HCT116 (cell line): ENCODE measurements around the gene TFCP2. TPM values are rescaled to one million over a fixed set of nuclear protein-coding genes. Genes with fewer than 3 reads are reported as not detected.
A peak's percentile ranks its signal among the peaks of the same experiment; 100 is the strongest.

Experiments used
- ATAC-seq: fragments of 200-7000 bp; cut with Tn5 transposase; 2 replicates; pipeline ENCODE4 v1.9.1; 2020; ENCODE audit warnings: mild to moderate bottlenecking, moderate library complexity
- Bru-seq: library from RNA; stranded (reverse); fragments of 400-500 nt; gene quantifications from one replicate; lab custom pipeline; 2021; lab: Mats Ljungman, UMichigan
- BruChase-seq, 2 experiments: library from RNA; stranded (reverse); fragments of 400-500 nt; gene quantifications; one replicate each; lab custom pipeline; 2021; lab: Mats Ljungman, UMichigan
- BruUV-seq: library from RNA; stranded (reverse); fragments of 400-500 nt; replicated peaks from 2 replicates; lab custom pipeline; 2021; lab: Mats Ljungman, UMichigan
- CTCF ChIA-PET: fragments of 300-600 bp; sonication (Branson Sonifier 250); formaldehyde crosslinking; loops from one replicate; lab custom pipeline; 2021; ENCODE audit warnings: antibody characterized with exemption; lab: Charles Lee
- POLR2A ChIA-PET: fragments of 300-600, 350-600 bp; sonication (Branson Sonifier 250); formaldehyde crosslinking; loops from one replicate; lab custom pipeline; 2021; ENCODE audit warnings: antibody characterized with exemption; lab: Charles Lee
- RAD21 ChIA-PET, 2 experiments: fragments of 300-600 bp; sonication (Branson Sonifier 250); formaldehyde crosslinking; loops; one replicate each; lab custom pipeline; 2023; ENCODE audit warnings: low total read pairs in 2 of 2; ENCODE audit not compliant: uncharacterized antibody in 2 of 2, unreplicated experiment in 2 of 2, low non-redundant PET in 1 of 2; lab: Charles Lee
- DNase-seq: peaks from one replicate; pipeline ENCODE4 v3.0.0-alpha.2; 2010; ENCODE audit warnings: low read depth, low spot score
- H2AFZ ChIP-seq: fragments of 200-600 bp; shearing (Covaris generic), sonication (generic); 2 replicates; pipeline ENCODE4 v1.6.1; 2017; ENCODE audit warnings: low read depth, mixed run types, mixed read lengths, antibody characterized with exemption, low read length; ENCODE audit not compliant: poor library complexity, severe bottlenecking
- H3K27ac ChIP-seq: 2 replicates; pipeline ENCODE4 v1.5.1; 2012; ENCODE audit warnings: low read depth, low read length
- H3K27me3 ChIP-seq: fragments of 200-600 bp; sonication (generic); 2 replicates; pipeline ENCODE4 v1.6.1; 2016; ENCODE audit warnings: mixed run types, low read length, mixed read lengths; ENCODE audit not compliant: insufficient read depth
- H3K36me3 ChIP-seq, 2 experiments: fragments of 200-500 bp in 1 of 2; fragments of 200-600 bp in 1 of 2; sonication (Bioruptor generic) in 1 of 2; sonication (generic) in 1 of 2; 2 replicates each; pipeline versions ENCODE4 v1.5.1 to v1.6.1; 2014 to 2016; ENCODE audit warnings: low read length in 2 of 2, inconsistent platforms in 1 of 2, mixed read lengths in 1 of 2, mixed run types in 1 of 2; ENCODE audit not compliant: insufficient read depth in 2 of 2, control insufficient read depth in 1 of 2
- H3K4me1 ChIP-seq, 2 experiments: fragments of 200-600 bp in 1 of 2; sonication (generic) in 1 of 2; 2 replicates each; pipeline versions ENCODE4 v1.5.1 to v1.6.1; 2012 to 2017; ENCODE audit warnings: low read length in 2 of 2, inconsistent platforms in 1 of 2, mild to moderate bottlenecking in 1 of 2, mixed read lengths in 1 of 2, mixed run types in 1 of 2, moderate library complexity in 1 of 2; ENCODE audit not compliant: insufficient read depth in 2 of 2, control insufficient read depth in 1 of 2
- H3K4me2 ChIP-seq: fragments of 200-600 bp; sonication (generic); 2 replicates; pipeline ENCODE4 v1.6.1; 2017; ENCODE audit warnings: mixed run types, low read length, mixed read lengths
- H3K4me3 ChIP-seq, 2 experiments: fragments of 200-600 bp in 1 of 2; sonication (generic) in 1 of 2; replicated peaks in 1 of 2; 2 replicates each; pipeline ENCODE4 v1.5.1; 2011 to 2016; ENCODE audit warnings: low read length in 2 of 2, control low read depth in 1 of 2, low read depth in 1 of 2, mild to moderate bottlenecking in 1 of 2, mixed read lengths in 1 of 2, mixed run types in 1 of 2
- H3K79me2 ChIP-seq: fragments of 200-600 bp; sonication (generic); 2 replicates; pipeline ENCODE4 v1.6.1; 2017; ENCODE audit warnings: mild to moderate bottlenecking, mixed run types, low read length, moderate library complexity, mixed read lengths; ENCODE audit not compliant: insufficient read depth
- H3K9ac ChIP-seq: fragments of 200-600 bp; sonication (generic); 2 replicates; pipeline ENCODE4 v1.6.1; 2016; ENCODE audit warnings: low read length, mixed read lengths
- H3K9me2 ChIP-seq: fragments of 200-600 bp; sonication (generic), shearing (Covaris generic); 2 replicates; pipeline ENCODE4 v1.6.1; 2017; ENCODE audit warnings: mixed run types, mild to moderate bottlenecking, moderate library complexity; ENCODE audit not compliant: insufficient read depth
- H3K9me3 ChIP-seq, 2 experiments: fragments of 200-500 bp in 1 of 2; fragments of 200-600 bp in 1 of 2; sonication (Bioruptor generic) in 1 of 2; sonication (generic) in 1 of 2; 2 replicates each; pipeline ENCODE4 v1.6.1; 2014 to 2017; ENCODE audit warnings: low read length in 2 of 2, mixed read lengths in 2 of 2, inconsistent platforms in 1 of 2, low read depth in 1 of 2, mild to moderate bottlenecking in 1 of 2, mixed run types in 1 of 2, moderate library complexity in 1 of 2; ENCODE audit not compliant: control insufficient read depth in 1 of 2, insufficient read depth in 1 of 2
- H4K20me1 ChIP-seq: fragments of 200-600 bp; sonication (generic), shearing (Covaris generic); 2 replicates; pipeline ENCODE4 v1.6.1; 2017; ENCODE audit warnings: mixed run types, mild to moderate bottlenecking, moderate library complexity; ENCODE audit not compliant: insufficient read depth
- ATF3 ChIP-seq: IDR thresholded peaks from 2 replicates; pipeline ENCODE4 v1.6.1; 2012
- CEBPB ChIP-seq: IDR thresholded peaks from 2 replicates; pipeline ENCODE4 v1.6.1; 2012; ENCODE audit warnings: low read depth
- EGR1 ChIP-seq: IDR thresholded peaks from 2 replicates; pipeline ENCODE4 v1.6.1; 2012; ENCODE audit warnings: low read depth
- EZH2 ChIP-seq: fragments of 200-600 bp; sonication (generic); IDR thresholded peaks from 2 replicates; pipeline ENCODE4 v1.6.1; 2017; ENCODE audit warnings: antibody characterized with exemption, mixed run types
- POLR2A ChIP-seq: IDR thresholded peaks from 2 replicates; pipeline ENCODE4 v1.7.0; 2011; ENCODE audit warnings: borderline replicate concordance; ENCODE audit not compliant: insufficient read depth, insufficient read length; ENCODE audit errors: extremely low read depth
- POLR2AphosphoS5 ChIP-seq: IDR thresholded peaks from 2 replicates; pipeline ENCODE4 v1.6.1; 2011; ENCODE audit warnings: mild to moderate bottlenecking, low read depth, low read length, moderate library complexity
- RAD21 ChIP-seq: IDR thresholded peaks from 2 replicates; pipeline ENCODE4 v1.6.1; 2012; ENCODE audit warnings: low read depth, mild to moderate bottlenecking
- REST ChIP-seq: IDR thresholded peaks from 2 replicates; pipeline ENCODE4 v1.6.1; 2012; ENCODE audit warnings: low read depth
- SP1 ChIP-seq: IDR thresholded peaks from 2 replicates; pipeline ENCODE4 v1.6.1; 2012; ENCODE audit warnings: low read depth
- SRF ChIP-seq: IDR thresholded peaks from 2 replicates; pipeline ENCODE4 v1.6.1; 2012; ENCODE audit warnings: low read depth
- YY1 ChIP-seq: IDR thresholded peaks from 2 replicates; pipeline ENCODE4 v1.6.1; 2011; ENCODE audit warnings: low read length, low read depth, moderate library complexity, mild to moderate bottlenecking; ENCODE audit not compliant: insufficient replicate concordance; ENCODE audit errors: extremely low read depth
- ZBTB33 ChIP-seq: IDR thresholded peaks from 2 replicates; pipeline ENCODE4 v1.6.1; 2011; ENCODE audit warnings: mild to moderate bottlenecking, low read length, moderate library complexity; ENCODE audit not compliant: insufficient replicate concordance; ENCODE audit errors: extremely low read depth
- ZFX ChIP-seq: fragments of 450-650 bp; IDR thresholded peaks from 2 replicates; pipeline ENCODE4 v1.6.1; 2017
- ZNF274 ChIP-seq: fragments of 200-500 bp; sonication (Bioruptor generic); IDR thresholded peaks from 2 replicates; pipeline ENCODE4 v1.6.1; 2014; ENCODE audit warnings: mild to moderate bottlenecking, low read depth, low read length, inconsistent platforms
- intact Hi-C: fragments of 100-400 bp; cut with micrococcal nuclease; formaldehyde crosslinking; loops from 2 replicates; pipeline ENCODE4 v1.10.0; 2022
- long read RNA-seq: library from polyadenylated mRNA; unstranded; transcript quantifications from one replicate; pipeline ENCODE4 v2.0.0, GENCODE V29; 2021; ENCODE audit not compliant: unreplicated experiment
- polyA plus RNA-seq: library from polyadenylated mRNA; unstranded; fragments of >200 nt; gene quantifications from 2 replicates; pipeline ENCODE4 v1.2.1, GENCODE V29; 2012; ENCODE audit warnings: missing spikeins
- total RNA-seq: library from RNA; stranded (reverse); gene quantifications from one replicate; pipeline ENCODE4 v1.2.1, GENCODE V29; 2021; ENCODE audit not compliant: unreplicated experiment
- TF ChIP-seq, protein P1 (sequence below), 3 experiments: fragments of 200-600 bp in 1 of 3; sonication (generic) in 1 of 3; IDR thresholded peaks in 2 of 3; conservative IDR thresholded peaks in 1 of 3; 2 replicates each; pipeline ENCODE4 v1.5.1; 2012 to 2017; ENCODE audit warnings: low read depth in 2 of 3, low read length in 2 of 3, antibody characterized with exemption in 1 of 3, borderline replicate concordance in 1 of 3, control low read depth in 1 of 3, mild to moderate bottlenecking in 1 of 3, mixed read lengths in 1 of 3, mixed run types in 1 of 3, moderate library complexity in 1 of 3; ENCODE audit not compliant: insufficient read depth in 1 of 3

TFCP2 gene
- total RNA-seq (31.6 TPM), Bru-seq, nascent RNA (percentile 81 among the genes with signal in this experiment), BruChase-seq, experiment 1, labeled RNA remaining after a 6-hour chase (percentile 84 among the genes with signal in this experiment), BruChase-seq, experiment 2, labeled RNA remaining after a 2-hour chase (percentile 88 among the genes with signal in this experiment)
- polyA plus RNA-seq = 14.8 and 18.5 TPM in 2 replicates
- long read RNA-seq, transcript TFCP2-201 (15 exons, 3,546 nt) = major isoform, 30 of 56 reads
- long read RNA-seq, partial matches to known transcripts = 6 of 56 reads
- long read RNA-seq, other reads (novel, unspliced or antisense) = 20 of 56 reads

DNA sequence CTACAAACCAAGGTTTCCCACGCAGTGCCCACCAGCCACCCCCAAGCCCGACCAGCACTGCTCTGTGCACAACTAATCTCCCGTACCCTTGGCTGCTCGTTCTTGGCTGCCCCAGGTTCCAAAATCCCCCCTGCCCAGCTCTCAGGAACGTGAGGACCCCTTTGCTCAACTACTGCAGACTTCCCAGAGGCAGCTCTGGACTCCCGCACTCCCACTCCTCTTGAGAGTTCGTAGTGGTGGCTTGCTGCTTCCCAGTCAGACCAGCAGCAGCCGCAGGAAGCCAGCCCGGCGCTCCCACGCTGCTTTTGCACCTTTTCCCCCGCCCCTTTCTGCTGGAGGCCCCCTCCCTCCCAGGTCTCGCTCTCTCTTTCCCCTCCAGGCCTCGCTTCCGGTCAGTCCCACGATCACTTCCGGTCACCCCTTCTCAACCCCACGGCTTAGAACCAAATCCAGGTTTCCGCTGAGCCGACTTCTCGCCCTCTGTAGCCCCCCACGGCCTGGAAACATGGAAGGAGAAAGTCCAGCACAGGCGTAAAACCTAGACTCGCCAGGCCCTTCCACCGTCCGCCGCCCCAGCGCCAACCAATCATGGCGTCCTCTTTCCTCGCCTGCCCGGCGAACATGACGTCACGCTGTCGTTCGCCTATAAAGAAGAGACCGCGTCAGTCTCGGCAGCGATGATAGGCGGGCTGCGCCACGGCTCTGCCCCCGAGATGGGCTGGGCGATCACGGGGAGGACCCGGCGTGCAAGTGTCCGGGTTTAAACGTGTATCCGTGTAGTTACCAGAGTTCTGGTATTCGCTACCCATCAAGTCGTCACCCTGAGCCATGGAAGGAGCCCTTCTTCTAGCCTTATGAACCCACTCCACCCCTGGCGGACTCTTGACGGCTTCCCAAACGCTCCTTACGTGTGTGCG lies at the start of gene TFCP2:
TFCP2 (minus strand) TSS at position 621 of the 917 bp plus-strand sequence. CDS start 713 bp downstream, outside the sequence.
- ChIA-PET POLR2A (interaction anchor here (1.4 kb wide), 1 partner anchor 45 kb away, joined by 7 read pairs; the partner anchor contains the start of gene POU6F1), CTCF (no interaction called here), RAD21 (no interaction called here)
- Histone ChIP-seq H3K27me3 (no peaks in the 10 kb centered on the region), H2AFZ (peak within 1 kb of the TSS; percentile 29), H4K20me1 (no peaks in the 10 kb centered on the region), H3K4me1 (peaks cover 4 to 20% of the 10 kb centered on the region in 2 experiments; a peak in 3 of 4 replicates), H3K36me3 (no peaks in the 10 kb centered on the region), H3K27ac (peak within 1 kb of the TSS; percentile 92), H3K4me2 (peak within 1 kb of the TSS; percentile 77), H3K9me3 (no peaks in the 10 kb centered on the region), H3K4me3 (peak within 1 kb of the TSS; percentile 79 to 98), H3K9me2 (no peaks in the 10 kb centered on the region), H3K79me2 (peaks cover 47% of the 10 kb centered on the region), H3K9ac (peak within 1 kb of the TSS; percentile 88)
- ATAC-seq = peak; percentile 93
- intact Hi-C loops = loop anchor here (2.0 kb wide), 2 partner anchors 44 to 66 kb away; partner anchors contain the start of gene DAZAP2
- no TSS peak for BruUV-seq
- DNase-seq = peak; percentile 97
- TF ChIP-seq ZNF274 (no peak), EZH2 (no peak), SP1 (peak; percentile 89), EGR1 (0 out of 2 replicates have a peak, but pooled peaks have one; percentile 28), CEBPB (no peak), ZBTB33 (no peak), YY1 (peak; percentile 88), ATF3 (no peak), RAD21 (no peak), SRF (no peak), REST (no peak), ZFX (peak; percentile 60), POLR2AphosphoS5 (peak; percentile 91), POLR2A (peak; percentile 95)
- TF ChIP-seq, protein P1, sequence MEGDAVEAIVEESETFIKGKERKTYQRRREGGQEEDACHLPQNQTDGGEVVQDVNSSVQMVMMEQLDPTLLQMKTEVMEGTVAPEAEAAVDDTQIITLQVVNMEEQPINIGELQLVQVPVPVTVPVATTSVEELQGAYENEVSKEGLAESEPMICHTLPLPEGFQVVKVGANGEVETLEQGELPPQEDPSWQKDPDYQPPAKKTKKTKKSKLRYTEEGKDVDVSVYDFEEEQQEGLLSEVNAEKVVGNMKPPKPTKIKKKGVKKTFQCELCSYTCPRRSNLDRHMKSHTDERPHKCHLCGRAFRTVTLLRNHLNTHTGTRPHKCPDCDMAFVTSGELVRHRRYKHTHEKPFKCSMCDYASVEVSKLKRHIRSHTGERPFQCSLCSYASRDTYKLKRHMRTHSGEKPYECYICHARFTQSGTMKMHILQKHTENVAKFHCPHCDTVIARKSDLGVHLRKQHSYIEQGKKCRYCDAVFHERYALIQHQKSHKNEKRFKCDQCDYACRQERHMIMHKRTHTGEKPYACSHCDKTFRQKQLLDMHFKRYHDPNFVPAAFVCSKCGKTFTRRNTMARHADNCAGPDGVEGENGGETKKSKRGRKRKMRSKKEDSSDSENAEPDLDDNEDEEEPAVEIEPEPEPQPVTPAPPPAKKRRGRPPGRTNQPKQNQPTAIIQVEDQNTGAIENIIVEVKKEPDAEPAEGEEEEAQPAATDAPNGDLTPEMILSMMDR (IDR thresholded peaks at IDR 0.05 in 2 of 3, conservative IDR thresholded peaks at IDR 0.05 in 1 of 3; ENCODE audit: borderline replicate concordance in 1 of 3, insufficient read depth in 1 of 3, low read depth in 2 of 3, low read length in 2 of 3) = no peak
